NCI-H774 (cell line): ENCODE data around the gene GRIK2.

Experiments
- DNase-seq: peaks from one replicate; lab custom pipeline; 2025; lab: John Stamatoyannopoulos, UW

GRIK2 gene

GRCh38 chr6:101539510-101540245 is 146.2 kb downstream of the GRIK2 start:
- DNase-seq = no peak

GRCh38 chr6:101541894-101542293 is 148.4 kb downstream of the GRIK2 start:
- no peak for DNase-seq

GRCh38 chr6:101543796-101544195 is 150.3 kb downstream of the GRIK2 start:
- no peak for DNase-seq

- DNase-seq = no peak
Observed at GRCh38 chr6:101544286-101544685, 150.8 kb downstream of the GRIK2 start.

- DNase-seq = no peak
Observed at GRCh38 chr6:101545191-101545590, 151.7 kb downstream of the GRIK2 start.

- no peak for DNase-seq
Observed at GRCh38 chr6:101550451-101550850, 156.9 kb downstream of the GRIK2 start.

GRCh38 chr6:101554231-101554630 is 160.7 kb downstream of the GRIK2 start:
- DNase-seq = no peak

GRCh38 chr6:101558712-101559111 is 165.2 kb downstream of the GRIK2 start:
- DNase-seq = no peak

GRCh38 chr6:101572627-101573026 is 179.1 kb downstream of the GRIK2 start:
- DNase-seq = no peak

GRCh38 chr6:101577091-101577490 is 183.6 kb downstream of the GRIK2 start:
- DNase-seq = no peak

- no peak for DNase-seq
Observed at GRCh38 chr6:101578306-101578705, 184.8 kb downstream of the GRIK2 start.

- DNase-seq = no peak
Observed at GRCh38 chr6:101582792-101583191, 189.3 kb downstream of the GRIK2 start.

- no peak for DNase-seq
Observed at GRCh38 chr6:101585501-101585900, 192.0 kb downstream of the GRIK2 start.

GRCh38 chr6:101588343-101588742 is 194.8 kb downstream of the GRIK2 start:
- no peak for DNase-seq

- no peak for DNase-seq
Observed at GRCh38 chr6:101595276-101595675, 201.8 kb downstream of the GRIK2 start.

GRCh38 chr6:101597693-101598092 is 204.2 kb downstream of the GRIK2 start:
- DNase-seq = no peak

- DNase-seq = no peak
Observed at GRCh38 chr6:101605426-101605825, 211.9 kb downstream of the GRIK2 start.

- DNase-seq = no peak
Observed at GRCh38 chr6:101605874-101606273, 212.4 kb downstream of the GRIK2 start.

GRCh38 chr6:101607111-101607690 is 213.7 kb downstream of the GRIK2 start:
- DNase-seq = peak; percentile 49

- peak; percentile 33 for DNase-seq
Observed at GRCh38 chr6:101608703-101609102, 215.2 kb downstream of the GRIK2 start.

- no peak for DNase-seq
Observed at GRCh38 chr6:101613556-101613955, 220.0 kb downstream of the GRIK2 start.

- DNase-seq = no peak
Observed at GRCh38 chr6:101614774-101615173, 221.3 kb downstream of the GRIK2 start.

- no peak for DNase-seq
Observed at GRCh38 chr6:101626269-101626668, 232.8 kb downstream of the GRIK2 start.

- no peak for DNase-seq
Observed at GRCh38 chr6:101630941-101631340, 237.4 kb downstream of the GRIK2 start.
